ENCODE results near the gene BABAM2.
A peak's percentile ranks its signal among the peaks of the same experiment; 100 is the strongest.

The BABAM2 gene

DNA sequence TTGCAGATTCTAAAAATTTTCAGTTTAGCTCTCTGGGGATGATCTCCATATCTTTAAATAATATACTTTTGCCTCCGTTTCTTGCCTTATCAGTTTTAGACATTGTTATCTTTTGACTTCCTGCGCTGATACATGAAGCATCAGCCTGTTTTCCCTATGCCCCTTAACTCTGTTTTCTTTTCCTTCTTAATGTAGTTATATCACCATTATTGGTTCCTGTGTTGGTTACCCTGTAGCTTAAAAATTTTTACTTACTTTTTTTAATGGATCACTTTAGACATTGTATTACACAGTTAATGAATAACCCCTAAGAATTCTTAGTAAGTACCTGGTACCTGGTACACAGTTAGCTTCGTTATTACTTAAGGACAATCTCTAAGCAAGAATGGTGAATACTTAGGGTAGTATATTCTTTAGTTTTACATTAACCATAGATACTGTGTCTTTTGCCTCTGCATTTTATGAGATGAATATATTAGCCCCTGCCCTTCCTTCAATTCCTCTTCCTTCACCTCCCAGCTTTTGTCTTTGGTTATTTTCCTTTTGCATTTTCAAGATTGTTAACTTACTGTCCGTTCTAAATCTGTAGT is 40.9 kb downstream of the BABAM2 start:
- TF ChIP-seq CTCF (IDR thresholded peaks at IDR 0.05; ENCODE audit: low read depth, low read length), result no peak
- no peak for DNase-seq (ENCODE audit: low read depth in 2 of 2)

GRCh38 chr2:27932396-27932795 is 41.9 kb downstream of the BABAM2 start:
- peak; percentile 18 to 75 for DNase-seq (ENCODE audit: low read depth in 2 of 2)
- no peak overlapping the region for H3K4me3 ChIP-seq (replicated peaks in 1 of 2; ENCODE audit: low read depth in 2 of 2, low read length in 2 of 2)
- TF ChIP-seq CTCF (IDR thresholded peaks at IDR 0.05; ENCODE audit: low read depth, low read length), result no peak

More for the DNA sequence above, 40.9 kb downstream of the BABAM2 start:
- no peak overlapping the region for H3K4me3 ChIP-seq (replicated peaks in 1 of 2; ENCODE audit: low read depth in 2 of 2, low read length in 2 of 2)

GRCh38 chr2:27935026-27935425 is 44.5 kb downstream of the BABAM2 start:
- no peak overlapping the region for H3K4me3 ChIP-seq (replicated peaks in 1 of 2; ENCODE audit: low read depth in 2 of 2, low read length in 2 of 2)
- TF ChIP-seq CTCF (IDR thresholded peaks at IDR 0.05; ENCODE audit: low read depth, low read length), result no peak
- DNase-seq (ENCODE audit: low read depth in 2 of 2), result no peak

DNA sequence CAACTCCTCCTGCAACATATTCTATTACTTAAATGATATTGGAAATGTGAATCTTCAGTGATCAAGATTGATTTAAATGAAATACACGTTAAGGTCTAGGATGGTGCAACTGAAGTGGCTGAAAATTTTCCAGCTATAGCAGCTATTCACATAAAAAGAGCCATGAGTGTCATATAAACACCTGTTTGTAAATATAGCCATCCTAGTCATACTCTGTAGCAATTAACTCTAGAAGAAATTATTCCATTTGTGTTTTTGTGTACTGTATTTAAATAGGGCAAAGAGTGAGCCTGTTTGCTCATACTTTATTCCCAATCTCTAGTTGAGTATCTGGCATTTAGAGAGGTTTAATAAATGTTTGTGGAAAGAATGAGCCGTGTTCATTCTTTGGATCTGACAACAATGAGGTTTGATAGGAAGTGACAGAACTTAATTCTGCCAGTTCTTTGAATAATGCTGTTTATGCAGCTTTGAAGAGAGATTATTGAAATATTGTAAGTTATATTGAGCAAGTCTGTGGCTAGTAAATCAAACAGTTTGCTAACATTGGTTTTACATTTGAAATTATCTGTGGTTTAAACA is 49.7 kb downstream of the BABAM2 start:
- no peak overlapping the region for H3K4me3 ChIP-seq (replicated peaks in 1 of 2; ENCODE audit: low read depth in 2 of 2, low read length in 2 of 2)
- DNase-seq (ENCODE audit: low read depth in 2 of 2), result no peak
- TF ChIP-seq CTCF (IDR thresholded peaks at IDR 0.05; ENCODE audit: low read depth, low read length), result no peak

- TF ChIP-seq CTCF (IDR thresholded peaks at IDR 0.05; ENCODE audit: low read depth, low read length), result no peak
- no peak overlapping the region for H3K4me3 ChIP-seq (replicated peaks in 1 of 2; ENCODE audit: low read depth in 2 of 2, low read length in 2 of 2)
- no peak for DNase-seq (ENCODE audit: low read depth in 2 of 2)
Observed at GRCh38 chr2:27940982-27941381, 50.5 kb downstream of the BABAM2 start.

DNA sequence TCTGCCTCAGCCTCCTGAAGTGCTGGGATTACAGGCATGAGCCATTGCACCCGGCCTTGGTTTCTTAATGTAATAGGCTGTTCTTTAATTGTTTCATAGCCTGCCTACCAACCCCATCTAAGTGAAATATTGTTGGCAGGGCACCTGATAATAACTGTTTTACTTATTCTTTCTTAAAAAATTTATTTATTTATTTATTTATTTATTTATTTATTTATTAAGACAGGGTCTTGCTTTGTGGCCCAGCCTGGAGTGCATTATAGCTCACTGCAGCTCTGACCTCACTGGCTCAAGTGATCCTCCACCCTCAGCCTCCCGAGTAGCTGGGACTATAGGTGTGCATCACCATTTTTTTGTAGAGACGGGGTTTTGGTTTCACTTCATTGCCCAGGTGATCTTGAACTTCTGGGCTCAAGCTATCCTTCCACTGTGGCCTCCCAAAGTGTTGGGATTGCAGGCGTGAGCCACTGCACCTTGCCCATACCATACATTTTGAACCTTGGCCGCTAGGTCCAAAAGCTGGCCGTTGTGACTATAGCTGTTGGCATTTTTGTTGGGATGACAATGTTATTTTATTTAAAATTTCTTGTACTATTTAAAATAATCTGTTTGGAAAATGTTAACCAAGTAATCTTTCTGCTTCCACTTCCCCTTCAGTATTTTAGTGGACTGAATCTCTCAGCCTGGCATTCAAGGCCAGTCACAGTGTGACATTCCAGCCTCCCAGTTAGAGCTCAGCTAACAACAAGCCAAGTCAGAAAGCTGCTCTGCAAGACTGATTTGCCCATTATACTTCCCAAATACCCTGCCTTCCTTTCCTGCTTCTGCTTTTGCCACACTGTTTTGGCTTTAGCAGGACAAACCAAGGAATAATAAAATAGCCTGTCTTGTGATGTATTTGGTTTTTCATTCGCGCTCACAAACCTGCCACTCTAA is 52.4 kb downstream of the BABAM2 start:
- TF ChIP-seq CTCF (IDR thresholded peaks at IDR 0.05; ENCODE audit: low read depth, low read length), result no peak
- DNase-seq (ENCODE audit: low read depth in 2 of 2), result no peak
- no peak overlapping the region for H3K4me3 ChIP-seq (replicated peaks in 1 of 2; ENCODE audit: low read depth in 2 of 2, low read length in 2 of 2)

All from cardiac fibroblast (primary cell).